Muscle layer of colon (tissue), 2 donors: Measurements from ENCODE around the gene CACNA1C.

ENCODE experiments used
- H3K27ac ChIP-seq: one replicate; pipeline ENCODE4 v1.7.0; 2013; ENCODE audit warnings: low read depth, mild to moderate bottlenecking, low read length, moderate library complexity
- H3K27me3 ChIP-seq, 2 donors: one replicate each; pipeline ENCODE4 v1.7.0; 2013; ENCODE audit warnings: low read length in 2 of 2, mild to moderate bottlenecking in 2 of 2; ENCODE audit not compliant: insufficient read depth in 2 of 2, control insufficient read depth in 1 of 2
- H3K36me3 ChIP-seq: one replicate; pipeline ENCODE4 v1.7.0; 2013; ENCODE audit warnings: mild to moderate bottlenecking, low read length; ENCODE audit not compliant: insufficient read depth
- H3K4me1 ChIP-seq: one replicate; pipeline ENCODE4 v1.7.0; 2013; ENCODE audit warnings: mild to moderate bottlenecking, low read length; ENCODE audit not compliant: insufficient read depth
- H3K4me3 ChIP-seq, 2 donors: one replicate each; pipeline ENCODE4 v1.7.0; 2013; ENCODE audit warnings: low read length in 2 of 2, low read depth in 1 of 2, mild to moderate bottlenecking in 1 of 2, moderate library complexity in 1 of 2
- H3K9ac ChIP-seq: one replicate; pipeline ENCODE4 v1.7.0; 2013; ENCODE audit warnings: low read length
- H3K9me3 ChIP-seq: one replicate; pipeline ENCODE4 v1.7.0; 2013; ENCODE audit warnings: mild to moderate bottlenecking, low read length
- donor health status: abdominal sarcoma.
- donor health status: Adenocarcinoma of cecum.

Gene CACNA1C

GRCh38 chr12:2544230-2544629 lies 491.4 kb downstream of the CACNA1C start:
- no peak overlapping the region for H3K9ac ChIP-seq
- no peaks in the 10 kb centered on the region for H3K9me3 ChIP-seq
- H3K4me3 ChIP-seq: no peak overlapping the region
- no peaks in the 10 kb centered on the region for H3K4me1 ChIP-seq
- H3K36me3 ChIP-seq: peaks cover 48% of the 10 kb centered on the region
- H3K27me3 ChIP-seq: no peaks in the 10 kb centered on the region
- no peak overlapping the region for H3K27ac ChIP-seq

DNA sequence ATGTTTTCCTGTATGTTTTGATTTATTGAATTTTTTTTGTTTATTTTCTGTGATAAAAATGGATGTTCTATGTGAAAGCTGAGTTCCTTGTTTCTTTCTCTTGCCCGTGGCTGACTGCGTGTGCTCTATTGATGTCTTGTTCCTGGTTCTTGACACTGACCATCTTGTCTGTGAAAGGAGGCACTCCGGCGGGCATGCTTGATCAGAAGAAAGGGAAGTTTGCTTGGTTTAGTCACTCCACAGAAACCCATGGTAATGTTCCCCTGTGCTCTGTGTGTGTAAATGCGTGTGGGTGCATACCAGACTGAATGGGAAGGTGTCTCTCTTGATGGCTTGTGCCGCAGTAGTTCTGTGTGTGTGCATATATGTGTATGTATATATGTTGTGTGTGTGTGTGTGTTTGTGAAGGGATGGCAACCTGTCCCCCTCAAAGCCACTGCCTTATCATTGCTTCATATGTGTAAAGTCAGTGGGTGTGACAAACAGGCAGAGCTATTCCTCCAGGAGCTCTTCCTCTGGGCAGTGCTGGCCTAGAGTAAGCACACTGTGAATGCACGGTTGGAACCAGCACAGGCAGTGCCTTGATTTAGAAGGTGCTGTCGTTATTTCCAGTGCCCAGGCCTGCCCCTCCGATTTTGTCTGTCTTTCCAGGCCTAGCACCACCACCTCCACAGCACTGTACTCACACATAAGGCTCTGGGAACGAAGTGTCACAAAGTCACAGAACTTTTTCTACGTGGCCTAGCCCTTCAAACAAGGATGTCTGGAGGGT lies 494.7 kb downstream of the CACNA1C start:
- Histone ChIP-seq H3K4me1 (peaks cover 5% of the 10 kb centered on the region), H3K27me3 (no peaks in the 10 kb centered on the region), H3K4me3 (no peak overlapping the region), H3K36me3 (peaks cover 42% of the 10 kb centered on the region), H3K9me3 (no peaks in the 10 kb centered on the region), H3K9ac (no peak overlapping the region), H3K27ac (no peak overlapping the region)

GRCh38 chr12:2548081-2548480 lies 495.3 kb downstream of the CACNA1C start:
- Histone ChIP-seq H3K9me3 (no peaks in the 10 kb centered on the region), H3K4me3 (no peak overlapping the region), H3K4me1 (peaks cover 5% of the 10 kb centered on the region), H3K9ac (no peak overlapping the region), H3K36me3 (peaks cover 40% of the 10 kb centered on the region), H3K27me3 (no peaks in the 10 kb centered on the region), H3K27ac (no peak overlapping the region)

DNA sequence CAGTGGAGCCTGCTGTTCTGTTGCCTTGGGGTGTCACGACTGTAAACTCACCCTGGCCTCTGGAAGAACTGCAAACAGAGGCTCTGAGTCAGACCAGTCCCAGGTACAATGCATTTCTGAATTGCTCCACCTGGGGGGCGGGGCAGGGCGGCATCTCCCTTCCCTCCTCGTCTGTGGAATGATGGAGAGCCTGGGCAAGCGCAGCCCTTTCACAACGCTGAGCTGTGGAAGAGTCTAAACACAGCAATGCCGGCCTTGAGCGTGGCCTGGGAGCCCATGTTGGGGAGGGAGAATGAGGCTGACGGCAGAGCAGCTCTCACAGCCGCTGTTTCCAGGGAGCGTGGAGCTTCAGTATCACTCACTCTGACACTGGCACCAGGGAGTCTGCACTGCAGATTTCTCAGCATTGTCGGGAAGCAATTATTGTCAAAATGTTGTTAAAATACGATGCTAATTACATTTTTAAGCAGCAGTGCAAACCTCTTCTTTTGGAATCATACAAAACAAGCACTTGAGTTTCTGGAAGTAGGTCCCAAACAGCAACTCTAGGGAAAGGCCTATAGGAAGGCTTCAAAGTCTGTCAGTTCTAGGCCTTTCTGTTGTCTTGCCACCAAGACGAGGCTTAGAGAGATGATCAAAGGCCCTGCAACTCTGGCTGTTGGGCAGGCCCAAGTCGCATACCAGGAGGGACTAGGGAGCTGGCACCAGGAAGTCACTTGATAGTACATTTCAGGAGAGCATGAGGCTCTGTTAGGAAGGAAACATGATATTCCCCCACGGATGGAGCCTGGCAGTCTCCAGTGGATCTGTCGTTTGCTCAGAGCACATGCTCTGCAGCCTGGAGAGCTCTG lies 498.0 kb downstream of the CACNA1C start:
- peak overlapping the region; percentile 12 for H3K27ac ChIP-seq
- no peak overlapping the region for H3K4me3 ChIP-seq
- H3K9me3 ChIP-seq: no peaks in the 10 kb centered on the region
- H3K9ac ChIP-seq: no peak overlapping the region
- H3K27me3 ChIP-seq: no peaks in the 10 kb centered on the region
- peaks cover 5% of the 10 kb centered on the region for H3K4me1 ChIP-seq
- H3K36me3 ChIP-seq: peaks cover 37% of the 10 kb centered on the region

GRCh38 chr12:2551412-2551900 lies 498.7 kb downstream of the CACNA1C start:
- H3K27me3 ChIP-seq: no peaks in the 10 kb centered on the region
- H3K9ac ChIP-seq: no peak overlapping the region
- peaks cover 5% of the 10 kb centered on the region for H3K4me1 ChIP-seq
- peaks cover 35% of the 10 kb centered on the region for H3K36me3 ChIP-seq
- no peaks in the 10 kb centered on the region for H3K9me3 ChIP-seq
- H3K4me3 ChIP-seq: peak overlapping the region in 1 of 2 donors; percentile 5
- H3K27ac ChIP-seq: peak overlapping the region; percentile 12

DNA sequence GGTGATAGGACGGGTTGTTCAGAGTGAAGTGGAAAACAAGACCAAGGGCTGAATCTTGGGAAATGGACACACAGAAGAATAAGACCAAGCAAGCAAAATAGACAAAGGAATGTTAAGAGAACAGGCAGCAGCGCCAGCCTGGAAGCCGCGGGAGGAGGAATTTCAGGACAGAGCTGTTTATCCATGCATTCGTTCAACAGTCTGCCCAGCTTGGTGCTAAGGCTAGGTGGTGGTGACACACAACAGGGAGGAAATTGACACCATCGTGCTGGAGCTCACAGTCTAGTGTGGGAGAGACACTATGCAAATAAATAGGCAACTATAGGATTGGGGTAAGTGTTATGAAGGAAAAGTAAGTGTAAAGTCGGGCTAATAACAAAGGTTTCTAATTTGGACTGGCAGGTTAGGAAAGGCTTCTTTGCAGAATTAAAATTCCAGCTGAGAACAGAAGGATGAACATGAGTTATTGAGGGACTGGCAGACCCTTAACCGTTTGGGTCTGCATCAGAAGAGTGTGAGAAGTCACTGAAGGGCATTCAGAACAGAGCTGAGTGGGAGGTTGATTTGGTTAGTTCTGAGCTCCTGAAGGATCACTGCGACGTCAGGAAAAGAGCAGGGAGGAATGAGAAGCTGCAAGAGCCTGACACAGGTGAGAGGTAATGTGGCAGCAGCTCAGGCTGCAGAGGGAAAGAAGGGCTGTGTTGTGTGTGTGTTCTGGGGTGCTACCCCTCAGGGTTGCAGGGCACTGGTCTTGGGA lies 499.4 kb downstream of the CACNA1C start:
- H3K36me3 ChIP-seq: peaks cover 36% of the 10 kb centered on the region
- no peak overlapping the region for H3K9ac ChIP-seq
- peaks cover 5% of the 10 kb centered on the region for H3K4me1 ChIP-seq
- no peaks in the 10 kb centered on the region for H3K9me3 ChIP-seq
- H3K27me3 ChIP-seq: no peaks in the 10 kb centered on the region
- no peak overlapping the region for H3K4me3 ChIP-seq
- H3K27ac ChIP-seq: no peak overlapping the region

GRCh38 chr12:2553388-2554126 lies 500.8 kb downstream of the CACNA1C start:
- Histone ChIP-seq H3K9me3 (no peaks in the 10 kb centered on the region), H3K9ac (no peak overlapping the region), H3K36me3 (peaks cover 46% of the 10 kb centered on the region), H3K27me3 (no peaks in the 10 kb centered on the region), H3K27ac (no peak overlapping the region), H3K4me3 (no peak overlapping the region), H3K4me1 (peaks cover 5% of the 10 kb centered on the region)

- H3K4me3 ChIP-seq: no peak overlapping the region
- H3K9me3 ChIP-seq: no peaks in the 10 kb centered on the region
- peaks cover 49% of the 10 kb centered on the region for H3K36me3 ChIP-seq
- no peaks in the 10 kb centered on the region for H3K27me3 ChIP-seq
- peaks cover 5% of the 10 kb centered on the region for H3K4me1 ChIP-seq
- H3K9ac ChIP-seq: no peak overlapping the region
- no peak overlapping the region for H3K27ac ChIP-seq
Observed at GRCh38 chr12:2555487-2556082, 502.8 kb downstream of the CACNA1C start.

DNA sequence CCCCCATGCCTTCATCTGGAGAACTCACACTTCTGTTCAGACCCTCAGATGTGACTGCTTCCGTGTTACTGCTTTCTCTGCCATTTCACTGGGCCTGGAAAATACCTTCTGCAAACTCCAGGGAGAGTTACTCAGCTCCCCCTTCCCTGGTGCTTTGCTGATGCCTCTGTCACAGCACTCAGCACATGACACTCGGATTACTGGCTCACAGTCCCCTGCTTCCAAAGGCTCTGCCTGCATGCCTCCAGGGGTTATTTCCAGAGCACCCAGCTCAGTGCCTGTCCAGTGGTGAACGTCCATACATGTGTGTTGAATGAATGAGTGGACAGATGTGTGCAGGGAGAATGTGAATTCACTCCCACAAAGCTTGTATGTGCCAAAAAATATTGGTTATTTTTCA lies 504.8 kb downstream of the CACNA1C start:
- Histone ChIP-seq H3K4me1 (no peaks in the 10 kb centered on the region), H3K9ac (no peak overlapping the region), H3K27ac (no peak overlapping the region), H3K36me3 (peaks cover 48% of the 10 kb centered on the region), H3K27me3 (no peaks in the 10 kb centered on the region), H3K4me3 (no peak overlapping the region), H3K9me3 (no peaks in the 10 kb centered on the region)

GRCh38 chr12:2559931-2560330 lies 507.1 kb downstream of the CACNA1C start:
- H3K27ac ChIP-seq: no peak overlapping the region
- H3K4me3 ChIP-seq: no peak overlapping the region
- no peak overlapping the region for H3K9ac ChIP-seq
- no peaks in the 10 kb centered on the region for H3K4me1 ChIP-seq
- H3K9me3 ChIP-seq: no peaks in the 10 kb centered on the region
- peaks cover 43% of the 10 kb centered on the region for H3K36me3 ChIP-seq
- H3K27me3 ChIP-seq: no peaks in the 10 kb centered on the region
